ENCODE measurements around the gene ARMC2.

GRCh38 chr6:109001291-109001894, 153.2 kb downstream of the ARMC2 start:
- TF ChIP-seq POLR2A (IDR thresholded peaks at IDR 0.05; ENCODE audit: low read length) (no peak), FOSL2 (IDR thresholded peaks at IDR 0.05) (no peak), FOSL2 (CRISPR knock-in tag; IDR thresholded peaks at IDR 0.05) (no peak), MYC (IDR thresholded peaks at IDR 0.05; ENCODE audit: borderline replicate concordance, low read length) (no peak), EP300 (IDR thresholded peaks at IDR 0.05) (no peak), CBX2 (IDR thresholded peaks at IDR 0.05; ENCODE audit: borderline replicate concordance, low read depth) (no peak), SREBF2 (IDR thresholded peaks at IDR 0.05) (no peak), RARB (CRISPR knock-in tag; IDR thresholded peaks at IDR 0.05) (no peak), MAFK (IDR thresholded peaks at IDR 0.05; ENCODE audit: partially characterized antibody) (no peak), RFX5 (IDR thresholded peaks at IDR 0.05) (no peak), SMC3 (IDR thresholded peaks at IDR 0.05) (no peak), ZFP36 (IDR thresholded peaks at IDR 0.05; ENCODE audit: borderline replicate concordance, partially characterized antibody) (no peak), FOSB (CRISPR knock-in tag; IDR thresholded peaks at IDR 0.05) (no peak), HDAC2 (IDR thresholded peaks at IDR 0.05) (no peak)
- TF ChIP-seq, protein P1, sequence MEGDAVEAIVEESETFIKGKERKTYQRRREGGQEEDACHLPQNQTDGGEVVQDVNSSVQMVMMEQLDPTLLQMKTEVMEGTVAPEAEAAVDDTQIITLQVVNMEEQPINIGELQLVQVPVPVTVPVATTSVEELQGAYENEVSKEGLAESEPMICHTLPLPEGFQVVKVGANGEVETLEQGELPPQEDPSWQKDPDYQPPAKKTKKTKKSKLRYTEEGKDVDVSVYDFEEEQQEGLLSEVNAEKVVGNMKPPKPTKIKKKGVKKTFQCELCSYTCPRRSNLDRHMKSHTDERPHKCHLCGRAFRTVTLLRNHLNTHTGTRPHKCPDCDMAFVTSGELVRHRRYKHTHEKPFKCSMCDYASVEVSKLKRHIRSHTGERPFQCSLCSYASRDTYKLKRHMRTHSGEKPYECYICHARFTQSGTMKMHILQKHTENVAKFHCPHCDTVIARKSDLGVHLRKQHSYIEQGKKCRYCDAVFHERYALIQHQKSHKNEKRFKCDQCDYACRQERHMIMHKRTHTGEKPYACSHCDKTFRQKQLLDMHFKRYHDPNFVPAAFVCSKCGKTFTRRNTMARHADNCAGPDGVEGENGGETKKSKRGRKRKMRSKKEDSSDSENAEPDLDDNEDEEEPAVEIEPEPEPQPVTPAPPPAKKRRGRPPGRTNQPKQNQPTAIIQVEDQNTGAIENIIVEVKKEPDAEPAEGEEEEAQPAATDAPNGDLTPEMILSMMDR (IDR thresholded peaks at IDR 0.05), result no peak
